Measurements from ENCODE around the gene ITGB7.
"Not testable (repeated sequence)": the region's sequence is repeated elsewhere in the genome, so short reads cannot be mapped to it uniquely, and the experiment has no call there.

Gene ITGB7

DNA sequence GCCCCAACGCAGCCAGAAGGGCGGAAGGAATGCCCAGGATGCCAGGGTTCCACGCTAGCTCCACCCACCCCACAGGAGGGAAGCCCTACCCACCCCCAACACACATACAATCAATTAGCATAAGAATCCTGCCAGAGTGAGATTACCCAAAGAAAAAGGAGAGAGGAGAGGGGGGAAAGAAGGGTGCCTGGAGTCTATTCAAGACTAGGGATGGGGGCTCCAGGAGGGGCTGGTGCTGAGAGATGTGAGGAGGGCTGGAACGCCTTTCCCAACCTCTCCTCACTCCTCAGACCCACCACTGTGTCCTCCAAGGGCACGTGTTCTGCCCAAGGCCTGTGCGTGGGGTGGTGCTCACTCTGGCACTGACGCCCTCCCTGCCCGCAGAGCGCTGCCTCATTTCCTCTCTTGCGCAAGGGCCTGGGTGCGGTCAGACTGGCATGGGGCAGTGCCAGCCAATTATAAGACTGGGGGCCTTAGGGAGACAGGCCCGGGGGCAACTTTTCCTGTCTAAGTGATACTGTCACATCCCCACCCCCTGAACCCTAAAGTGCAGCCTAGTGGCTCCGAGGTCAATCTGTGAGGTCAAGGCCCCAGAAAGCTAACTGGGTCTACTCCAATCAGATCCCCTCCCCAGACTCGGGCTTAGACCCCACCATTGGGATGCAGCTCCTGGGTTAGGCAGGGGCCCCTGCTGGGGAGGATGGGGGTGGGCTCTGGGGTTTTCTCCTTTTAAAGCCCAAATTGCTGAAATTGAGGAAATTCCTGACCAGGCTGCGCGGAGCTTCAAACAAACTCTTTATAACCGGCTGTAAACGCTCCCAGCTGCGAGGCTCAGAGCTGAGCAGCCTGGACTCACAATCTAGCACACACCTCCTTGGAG is 10.2 kb upstream of the ITGB7 start:
- no peak for DNase-seq

DNA sequence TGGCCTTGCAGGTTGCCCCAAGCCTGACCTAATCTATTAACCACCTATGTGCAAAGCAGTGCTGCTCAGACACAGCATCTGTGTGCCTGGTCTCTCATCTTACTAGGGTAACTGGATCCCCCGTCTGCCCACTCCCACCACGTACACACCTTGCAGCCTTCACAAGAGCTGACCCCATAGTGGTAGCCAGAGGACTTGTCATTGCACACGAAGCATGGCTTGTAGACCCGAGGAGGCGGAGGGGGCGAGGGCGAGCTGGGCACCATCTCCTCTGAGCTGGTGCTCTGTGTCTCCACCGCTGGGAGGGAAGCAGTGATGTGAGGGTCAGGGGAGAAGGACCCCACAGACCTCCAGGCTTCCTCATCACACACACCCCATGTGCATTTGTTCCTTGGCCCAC is 8.4 kb upstream of the ITGB7 start:
- no peak for DNase-seq

DNA sequence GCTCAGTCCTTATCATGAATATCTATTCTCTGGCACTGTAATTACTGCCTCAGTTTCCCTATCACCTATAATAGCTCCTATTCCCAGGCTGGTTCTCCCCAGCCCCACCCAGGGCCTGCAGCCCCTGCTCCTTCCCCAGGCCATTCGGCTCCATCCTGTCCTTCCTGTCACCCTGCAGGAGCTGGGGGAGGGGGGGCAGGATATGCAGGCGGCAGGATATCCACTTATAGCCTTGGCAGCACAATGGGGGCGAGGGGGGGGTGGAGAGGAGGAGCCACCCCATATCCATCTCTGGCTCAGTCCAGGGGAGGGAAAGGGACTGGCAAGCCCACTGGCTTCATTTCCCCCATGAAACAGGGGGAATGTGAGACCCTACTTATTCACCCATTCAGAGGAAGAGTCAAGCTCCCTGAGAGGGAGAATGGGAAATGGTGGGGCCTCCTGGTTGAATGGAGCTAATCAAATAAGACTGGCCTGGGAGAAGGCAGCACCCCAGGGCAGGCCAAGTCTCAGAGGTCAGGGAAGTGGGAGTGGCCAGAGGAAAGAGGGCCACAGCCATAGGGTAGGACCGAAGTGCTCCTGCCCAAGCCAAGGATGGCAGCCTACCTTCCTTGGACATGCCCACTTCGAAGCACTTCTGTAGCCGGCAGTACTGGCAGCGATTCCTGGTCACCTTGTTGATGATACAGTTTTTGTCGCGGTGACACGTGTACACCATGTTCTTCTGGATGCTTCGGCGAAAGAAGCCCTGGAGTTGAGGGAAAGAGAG is 7.8 kb upstream of the ITGB7 start:
- DNase-seq: no peak

DNA sequence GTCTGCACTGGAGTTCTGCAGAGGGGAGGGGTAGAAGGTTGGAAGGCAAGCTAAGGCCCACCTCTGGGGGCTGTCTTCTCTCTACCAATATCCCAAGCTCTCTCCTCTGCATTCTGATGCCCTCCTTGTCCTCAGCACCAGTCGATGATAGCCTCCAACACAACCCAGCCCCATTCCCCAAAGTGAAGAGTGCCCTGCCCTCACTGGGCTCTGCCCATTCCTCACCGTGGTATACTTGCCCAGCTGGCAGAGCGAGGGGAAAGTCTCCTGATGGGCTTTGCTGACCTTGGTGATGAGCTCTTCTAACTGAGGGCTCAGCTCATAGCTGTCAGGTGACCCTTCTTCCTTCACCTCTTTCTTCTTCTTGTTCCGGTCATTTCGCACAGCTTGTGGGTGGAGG is 7.2 kb upstream of the ITGB7 start:
- no peak for DNase-seq

DNA sequence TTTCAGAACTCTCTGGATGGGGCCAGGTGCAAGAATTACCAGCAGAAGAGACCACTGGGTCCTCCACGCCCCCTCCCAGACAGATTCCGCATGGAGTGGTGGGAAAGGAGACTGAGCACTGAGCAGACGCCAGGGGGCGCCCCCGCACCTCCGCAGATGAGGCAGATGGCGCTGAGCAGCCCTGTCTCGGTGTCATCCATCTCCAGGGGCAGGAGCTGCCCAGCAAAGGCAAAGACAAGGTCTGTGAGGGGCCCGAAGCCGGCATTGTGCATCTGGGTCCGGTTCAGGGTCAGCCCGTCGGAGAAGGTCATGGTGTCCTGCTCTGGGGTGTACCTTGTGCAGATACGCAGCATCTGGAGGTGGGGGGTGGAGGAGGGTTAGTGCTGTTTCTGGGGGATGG is 6.3 kb upstream of the ITGB7 start:
- DNase-seq: peak; percentile 54

DNA sequence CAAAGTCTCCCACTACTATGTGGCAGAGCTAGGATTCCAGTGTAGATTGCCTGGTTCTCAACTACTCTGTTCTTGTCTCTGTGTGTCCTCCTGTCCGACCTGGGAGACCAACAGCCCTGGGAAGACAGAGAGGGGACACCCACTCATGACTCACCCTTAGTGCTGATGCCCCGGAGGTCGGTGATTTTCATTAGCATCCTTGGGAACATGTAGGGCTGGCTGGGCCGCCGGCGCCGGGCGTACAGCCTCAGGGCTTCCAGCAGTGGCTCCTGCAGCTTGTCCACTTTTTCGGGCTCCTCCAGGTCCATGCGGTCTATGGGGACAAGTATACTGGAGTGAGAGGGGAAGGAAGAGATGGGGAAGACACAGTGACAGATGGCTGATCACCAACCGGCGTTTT is 5.9 kb upstream of the ITGB7 start:
- no peak for DNase-seq

DNA sequence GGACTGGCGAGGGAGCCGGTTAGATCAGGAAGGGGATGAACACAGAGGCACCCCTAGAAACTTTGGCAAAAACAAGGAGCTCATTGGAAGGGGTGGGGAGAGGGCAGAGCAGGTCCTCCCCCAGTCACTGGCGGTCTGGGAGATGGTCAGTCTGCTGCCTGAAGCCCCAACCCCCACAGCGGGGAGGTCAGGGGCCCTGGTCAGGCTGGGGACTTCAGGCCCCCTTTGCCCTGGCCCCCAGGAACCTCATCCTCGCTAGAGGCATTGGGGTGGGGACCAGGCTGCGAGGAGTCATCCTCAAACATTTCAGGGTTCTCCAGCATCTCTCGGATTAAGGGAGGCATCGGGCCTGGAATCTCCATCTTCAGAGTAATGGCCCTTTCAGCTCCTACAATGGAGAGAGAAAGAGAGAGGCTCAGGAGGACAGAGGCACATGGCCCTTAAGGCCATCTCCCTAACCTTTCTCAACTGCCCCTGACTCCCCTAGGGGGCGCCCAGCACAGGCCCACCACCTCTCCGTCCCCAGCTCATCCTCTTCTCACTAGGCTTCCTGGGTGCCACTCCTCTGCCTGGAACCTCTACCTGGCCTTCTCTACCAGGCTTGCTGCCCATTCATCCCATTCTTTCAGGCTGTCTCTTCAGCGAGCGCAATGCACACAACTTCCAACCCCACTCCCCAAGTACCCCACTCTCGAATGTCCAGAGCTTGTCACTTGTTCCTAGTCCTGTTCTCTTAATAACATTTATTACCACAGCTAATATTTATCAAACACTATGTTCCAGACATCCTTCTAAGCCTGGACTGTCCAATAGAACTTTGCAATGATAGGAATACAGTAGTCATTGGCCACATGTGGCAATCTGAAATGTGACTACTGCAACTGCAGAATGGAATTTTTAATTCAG is 4.7 kb upstream of the ITGB7 start:
- no peak for DNase-seq

DNA sequence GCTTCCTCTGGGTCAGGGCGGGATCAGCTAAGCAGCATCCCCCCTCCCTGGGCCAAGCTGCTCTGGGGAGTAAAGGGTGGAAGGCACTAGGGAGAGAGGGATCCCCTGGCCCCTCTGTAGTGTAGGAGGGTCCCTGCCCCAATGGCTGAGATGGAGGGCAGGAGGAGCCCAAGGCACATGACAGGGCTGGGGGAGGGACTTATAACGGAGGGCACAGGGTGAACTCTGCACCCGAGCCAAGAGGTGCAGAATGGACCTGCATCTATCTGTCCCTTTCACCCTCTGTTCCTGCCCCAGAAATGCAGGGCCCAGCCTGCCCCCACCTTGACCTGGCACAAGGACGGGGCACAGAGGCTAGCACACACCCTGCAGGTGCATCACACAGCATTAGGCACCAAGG is 3.8 kb upstream of the ITGB7 start:
- no peak for DNase-seq

DNA sequence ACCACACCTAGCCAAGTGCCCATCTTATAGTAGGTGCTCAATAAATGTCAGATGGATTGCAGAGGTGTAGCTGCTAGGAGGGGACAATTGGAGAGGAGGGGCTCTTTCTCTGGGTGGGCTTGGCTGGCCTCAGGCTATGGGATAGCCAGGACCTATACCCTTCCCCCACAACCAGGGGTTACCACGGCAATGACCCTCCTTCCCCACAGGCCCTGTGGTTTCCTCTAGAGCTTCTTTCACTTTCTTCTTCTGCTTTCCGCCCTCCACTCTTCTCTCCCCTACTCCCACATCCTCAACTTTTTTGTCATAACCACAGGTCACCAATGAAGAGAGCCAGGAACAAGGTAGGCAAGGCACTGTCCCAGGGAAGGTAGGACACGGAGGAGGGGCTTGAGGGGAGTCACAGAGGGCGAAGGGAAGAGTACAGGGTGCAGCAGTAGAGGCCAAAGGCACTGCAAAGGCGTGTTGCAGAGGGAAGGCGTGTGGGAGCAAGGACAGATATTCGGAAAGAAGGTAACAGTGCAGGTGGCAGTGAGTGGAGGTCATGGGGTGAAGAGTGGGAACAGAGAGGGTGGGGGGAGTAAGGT is 1.9 kb upstream of the ITGB7 start:
- no peak for DNase-seq

DNA sequence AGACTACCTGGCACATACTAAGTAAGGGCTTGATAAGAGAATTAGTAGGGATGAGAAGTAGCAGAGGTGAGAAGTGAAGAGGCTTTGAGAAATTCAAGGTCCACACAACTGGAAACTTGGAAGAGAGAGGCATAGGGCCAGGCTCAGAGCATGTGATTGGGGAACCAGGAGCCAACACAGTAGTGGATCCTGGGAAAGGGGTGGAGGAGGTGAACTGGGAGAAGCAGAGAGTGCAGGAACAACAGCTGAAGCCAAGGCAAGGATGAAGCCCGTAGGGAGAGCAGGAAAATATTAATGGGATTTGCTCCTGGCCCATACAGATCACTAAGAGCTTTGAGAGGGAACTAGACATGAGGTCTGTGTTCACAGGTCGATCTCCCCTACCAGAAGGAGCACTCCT is 1.4 kb upstream of the ITGB7 start:
- DNase-seq: no peak

DNA sequence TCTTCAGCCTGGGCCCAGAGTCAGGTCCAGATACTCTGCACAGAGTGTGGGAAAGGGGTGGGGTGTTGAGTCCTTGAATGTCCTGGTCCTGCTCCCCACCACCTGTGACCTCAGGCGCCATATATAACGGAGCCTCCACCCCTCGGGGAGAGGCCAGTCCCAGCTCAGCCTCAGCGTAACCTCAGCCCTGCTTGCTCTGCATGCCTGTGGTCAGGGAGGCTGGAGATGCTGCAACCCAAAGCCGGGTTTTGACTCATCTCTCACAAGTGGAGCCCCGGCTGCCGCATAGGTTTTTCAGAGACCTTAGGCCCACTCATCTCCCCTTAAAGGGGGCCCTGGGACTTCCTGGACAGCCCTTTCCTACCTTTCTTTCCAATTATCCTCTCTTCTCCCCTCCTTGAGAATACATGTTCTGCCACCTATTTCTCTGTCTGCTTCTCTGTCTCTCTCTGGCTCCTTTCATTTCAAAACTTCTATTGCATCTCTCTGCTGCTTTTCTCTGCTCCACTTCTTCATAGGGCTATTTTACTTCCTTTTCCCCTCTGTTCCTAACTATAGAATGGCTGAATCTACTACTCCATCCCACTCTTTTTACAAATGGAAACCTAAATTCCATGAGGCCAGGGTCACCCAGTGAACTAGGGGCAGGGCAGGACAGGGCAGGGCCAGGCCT is 1.2 kb downstream of the ITGB7 start:
- no peak for DNase-seq

DNA sequence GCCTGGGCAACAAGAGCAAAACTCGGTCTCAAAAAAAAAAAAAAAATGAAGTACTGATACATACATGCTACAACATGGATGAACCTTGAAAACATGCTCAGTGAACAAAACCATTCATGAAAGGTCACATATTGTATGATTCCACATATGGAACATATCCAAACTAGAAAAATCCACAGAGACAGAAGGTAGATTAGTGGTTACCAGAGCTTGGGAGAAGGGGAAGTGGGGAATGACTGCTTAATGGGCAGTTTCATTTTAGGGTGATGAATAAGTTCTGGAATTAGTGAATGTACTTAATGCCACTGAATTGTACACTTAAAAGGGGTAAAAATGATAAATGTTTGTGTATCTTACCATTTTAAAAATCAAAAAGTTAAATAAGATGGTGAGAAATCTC is 2.7 kb downstream of the ITGB7 start:
- DNase-seq: no peak

DNA sequence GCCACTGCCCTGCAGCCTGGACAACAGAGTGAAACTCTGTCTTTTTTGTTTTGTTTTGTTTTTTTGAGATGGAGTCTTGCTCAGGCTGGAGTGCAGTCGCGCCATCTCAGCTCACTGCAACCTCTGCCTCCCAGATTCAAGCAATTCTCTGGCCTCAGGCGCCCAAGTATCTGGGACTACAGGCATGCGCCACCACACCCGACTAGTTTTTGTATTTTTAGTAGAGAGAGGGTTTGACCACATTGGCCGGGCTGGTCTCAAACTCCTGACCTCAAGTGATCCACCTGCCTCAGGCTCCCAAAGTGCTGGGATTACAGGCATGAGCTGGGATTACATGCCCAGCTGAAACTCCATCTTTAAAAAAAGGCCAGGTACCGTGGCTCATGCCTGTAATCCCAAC is 4.7 kb downstream of the ITGB7 start:
- not testable (repeated sequence) for DNase-seq

DNA sequence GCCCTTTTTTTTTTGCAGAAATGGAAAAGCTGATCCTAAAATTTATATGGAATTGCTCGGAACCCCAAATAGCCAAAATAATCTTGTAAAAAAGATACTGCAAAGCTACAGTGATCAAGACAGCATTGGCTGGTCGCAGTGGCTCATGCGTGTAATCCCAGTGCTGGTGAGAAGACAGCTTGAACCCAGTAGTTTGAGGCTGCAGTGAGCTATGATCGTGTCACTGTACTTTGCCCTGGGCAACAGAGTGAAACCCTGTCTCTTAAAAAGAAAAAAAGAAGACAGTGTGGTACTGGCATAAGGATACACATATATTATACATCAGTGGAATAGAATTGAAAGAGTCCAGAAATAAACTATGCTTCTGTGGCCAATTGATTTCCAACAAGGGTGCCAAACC is 5.4 kb downstream of the ITGB7 start:
- DNase-seq: no peak

DNA sequence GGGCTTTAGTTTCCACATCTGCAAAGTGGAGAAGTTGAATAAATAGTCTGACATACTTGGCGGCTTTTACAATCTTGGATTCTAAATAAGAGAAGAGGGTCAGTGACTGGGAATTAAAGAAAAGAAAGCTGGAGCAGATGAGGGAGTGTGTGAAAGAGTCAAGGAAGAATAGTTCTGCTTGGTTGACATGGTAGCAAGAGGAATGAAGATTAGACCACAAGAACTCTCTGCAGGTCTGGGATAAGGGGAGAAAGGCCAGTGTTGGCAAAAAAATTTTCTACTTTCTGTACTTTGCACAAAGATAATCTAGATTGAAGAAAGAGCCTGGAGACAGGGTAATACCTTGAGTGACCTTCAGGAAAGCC is 5.9 kb downstream of the ITGB7 start:
- no peak for DNase-seq

DNA sequence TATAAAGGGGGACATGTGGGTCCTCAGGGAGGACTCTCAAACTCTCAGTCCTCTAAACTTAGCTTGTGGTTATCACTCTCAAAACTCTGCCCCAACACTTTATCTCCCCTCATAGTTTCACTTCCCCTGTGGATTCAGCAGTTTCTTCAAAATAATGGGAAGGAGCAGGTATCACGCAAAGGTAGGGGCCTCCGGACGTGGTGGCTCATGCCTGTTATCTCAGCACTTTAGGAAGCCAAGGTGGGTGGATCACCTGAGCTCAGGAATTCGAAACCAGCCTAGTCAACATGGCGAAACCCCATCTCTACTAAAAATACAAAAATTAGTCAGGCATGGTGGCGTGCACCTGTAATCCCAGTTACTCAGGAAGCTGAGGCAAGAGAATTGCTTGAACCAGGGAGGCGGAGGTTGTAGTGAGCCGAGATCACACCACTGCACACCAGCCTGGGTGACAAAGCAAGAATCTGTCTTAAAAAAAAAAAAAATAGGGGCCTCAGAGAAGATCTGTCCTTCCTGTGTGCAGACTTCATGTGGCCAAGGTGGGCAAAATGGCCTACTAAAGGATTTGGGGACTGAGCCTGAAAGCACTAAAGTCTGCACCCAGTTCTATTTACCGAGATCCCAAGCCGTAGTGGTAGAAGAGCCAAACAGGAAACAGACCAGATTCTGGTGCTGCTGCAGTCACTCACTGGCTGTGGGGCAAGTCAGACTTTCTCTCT is 6.4 kb downstream of the ITGB7 start:
- no peak for DNase-seq

DNA sequence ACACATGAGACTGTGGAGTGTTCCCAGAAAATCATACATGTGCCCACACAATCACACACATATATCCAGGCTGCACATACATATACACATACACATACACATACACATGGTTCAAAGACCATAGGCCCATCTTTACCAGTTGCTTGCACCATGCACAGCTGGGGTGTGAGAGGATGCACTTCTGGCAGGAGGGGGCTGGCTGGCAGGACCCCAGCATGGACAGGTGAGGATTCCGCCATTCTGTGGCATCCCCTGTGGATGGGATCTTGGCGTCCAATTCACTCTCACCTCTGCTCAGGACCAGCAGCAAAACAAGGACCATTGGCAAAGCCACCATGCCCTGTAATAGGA is 7.0 kb downstream of the ITGB7 start:
- DNase-seq: no peak

DNA sequence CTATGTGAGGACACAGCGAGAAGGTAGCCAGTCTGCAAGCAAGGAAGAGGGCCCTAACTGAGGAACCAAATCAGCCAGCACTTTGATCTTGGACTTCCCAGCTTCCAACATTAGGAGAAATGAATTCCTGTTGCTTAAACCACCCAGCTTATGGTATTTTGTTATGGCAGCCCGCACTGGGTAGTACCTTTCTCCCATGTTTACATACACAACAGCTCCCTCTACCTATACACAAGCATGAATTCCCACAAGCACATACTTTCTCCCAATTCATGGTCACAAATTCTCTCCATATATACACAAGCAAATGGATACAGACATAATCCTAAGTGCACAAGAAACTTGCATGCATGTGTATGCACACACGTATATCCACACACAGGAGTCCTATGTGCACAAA is 7.4 kb downstream of the ITGB7 start:
- no peak for DNase-seq

DNA sequence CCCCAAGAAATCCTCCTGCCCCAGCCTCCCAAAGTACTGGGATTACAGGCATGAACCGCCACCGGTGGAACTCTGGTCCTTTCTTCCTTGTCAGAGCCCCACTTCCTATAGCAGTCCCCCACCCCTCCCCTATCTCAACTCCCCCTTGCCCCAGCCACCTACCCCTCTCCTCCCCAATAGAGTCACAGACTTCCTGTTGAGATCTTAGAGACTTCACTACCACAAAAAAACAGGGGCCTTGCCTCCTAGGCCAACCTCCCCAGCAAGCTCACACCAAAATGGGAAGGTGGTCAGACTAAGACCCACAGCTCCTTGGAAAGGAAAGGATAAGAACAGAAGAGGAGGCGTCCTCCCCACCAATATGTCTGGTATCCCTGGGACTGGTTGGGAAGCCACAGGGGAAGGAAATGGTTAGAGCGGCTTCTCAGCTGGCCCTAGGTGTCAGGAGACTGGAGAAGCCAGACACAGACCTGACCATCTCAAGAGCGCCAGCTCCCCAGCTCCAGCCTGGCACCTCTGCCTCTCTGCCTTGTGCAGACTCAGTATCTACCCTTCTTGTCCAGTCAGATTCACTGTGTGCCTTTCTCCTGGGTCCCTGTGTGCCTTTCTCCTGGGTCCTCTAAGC is 8.5 kb downstream of the ITGB7 start:
- DNase-seq: no peak

DNA sequence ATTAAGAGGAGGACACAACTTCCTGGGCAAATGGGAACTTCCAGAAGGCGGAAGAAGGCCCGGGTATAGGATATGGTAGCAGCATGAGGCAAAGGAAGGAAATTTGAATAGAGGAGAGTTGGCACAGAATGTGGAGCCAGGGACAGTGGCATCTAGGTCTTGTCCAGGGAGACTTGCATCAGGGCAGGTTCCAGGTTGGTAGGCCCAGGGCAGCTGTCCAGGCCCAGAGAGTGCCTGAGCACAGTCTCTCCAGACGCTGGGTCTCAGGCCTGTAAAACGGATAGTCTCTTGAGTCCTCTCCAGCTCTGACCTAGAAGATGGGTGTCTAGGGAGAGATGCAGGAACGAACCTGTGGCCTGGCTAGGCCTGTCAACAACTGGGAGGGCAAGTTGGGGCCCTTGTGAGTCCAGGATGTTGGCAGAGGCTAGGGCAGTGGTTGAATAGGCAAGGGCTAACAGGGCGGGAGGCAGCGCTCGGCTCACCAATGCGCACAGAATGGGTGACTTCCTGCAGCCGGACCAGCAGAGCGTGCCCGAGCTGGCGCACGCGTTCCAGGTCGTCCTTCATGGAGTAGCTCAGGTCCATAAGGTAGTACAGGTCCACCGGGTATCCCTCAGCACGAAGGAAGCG is 9.9 kb downstream of the ITGB7 start:
- DNase-seq: no peak

DNA sequence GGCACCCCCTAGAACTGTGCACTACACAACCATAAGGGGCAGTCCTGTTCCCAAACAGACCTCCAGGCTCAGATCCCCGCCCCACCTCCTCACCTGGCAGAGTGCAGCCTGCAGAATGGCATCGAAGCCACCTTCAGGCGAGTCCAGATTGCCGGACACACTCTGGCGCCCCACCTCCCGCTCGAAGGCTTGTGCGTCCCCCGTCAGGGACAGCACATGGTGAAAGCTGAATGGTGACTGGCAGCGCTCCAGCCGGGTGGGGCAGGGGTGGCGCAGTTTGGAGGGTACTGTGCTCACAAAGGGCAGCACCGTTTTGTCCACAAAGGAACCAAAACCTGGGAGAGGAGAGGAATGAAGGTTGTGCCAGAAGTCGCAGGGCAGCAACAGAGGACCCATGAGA is 10.6 kb downstream of the ITGB7 start:
- no peak for DNase-seq
